Measurements from ENCODE around the gene SSTR4.

GRCh38 chr20:23010096-23010495, 25.0 kb upstream of the SSTR4 start:
- TF ChIP-seq EZH2phosphoT487 (IDR thresholded peaks at IDR 0.05; ENCODE audit: insufficient read depth, low read depth) (no peak), EZH2 (IDR thresholded peaks at IDR 0.05; ENCODE audit: insufficient read depth, poor library complexity, severe bottlenecking) (no peak)
